ENCODE measurements around the gene TSPAN9.

TSPAN9 gene

GRCh38 chr12:3114671-3115070 is 37.5 kb downstream of the TSPAN9 start:
- DNase-seq: no peak
- Mint-ChIP-seq H3K27me3 (peaks cover 41% of the 10 kb centered on the region), H3K27ac (no peak overlapping the region)

GRCh38 chr12:3115078-3115477 is 37.9 kb downstream of the TSPAN9 start:
- DNase-seq: no peak
- H3K9me3 Mint-ChIP-seq: no peaks in the 10 kb centered on the region
- H3K36me3 Mint-ChIP-seq (ENCODE audit: low read depth): no peaks in the 10 kb centered on the region
- peaks cover 10% of the 10 kb centered on the region for H3K4me1 Mint-ChIP-seq (ENCODE audit: low read depth)
- H3K27ac Mint-ChIP-seq: no peak overlapping the region
- peaks cover 45% of the 10 kb centered on the region for H3K27me3 Mint-ChIP-seq
- no peak overlapping the region for H3K4me3 Mint-ChIP-seq

More at GRCh38 chr12:3114671-3115070, 37.5 kb downstream of the TSPAN9 start:
- no peaks in the 10 kb centered on the region for H3K9me3 Mint-ChIP-seq
- H3K4me3 Mint-ChIP-seq: no peak overlapping the region
- H3K4me1 Mint-ChIP-seq (ENCODE audit: low read depth): peaks cover 6% of the 10 kb centered on the region
- H3K36me3 Mint-ChIP-seq (ENCODE audit: low read depth): no peaks in the 10 kb centered on the region

GRCh38 chr12:3116106-3116844 is 39.1 kb downstream of the TSPAN9 start:
- no peak for DNase-seq
- Mint-ChIP-seq H3K27me3 (peaks cover 53% of the 10 kb centered on the region), H3K4me3 (no peak overlapping the region), H3K4me1 (ENCODE audit: low read depth) (peaks cover 15% of the 10 kb centered on the region), H3K27ac (no peak overlapping the region), H3K9me3 (no peaks in the 10 kb centered on the region), H3K36me3 (ENCODE audit: low read depth) (no peaks in the 10 kb centered on the region)

GRCh38 chr12:3117144-3117581 is 40.0 kb downstream of the TSPAN9 start:
- no peaks in the 10 kb centered on the region for H3K9me3 Mint-ChIP-seq
- H3K4me1 Mint-ChIP-seq (ENCODE audit: low read depth): peaks cover 15% of the 10 kb centered on the region
- H3K4me3 Mint-ChIP-seq: no peak overlapping the region
- DNase-seq: no peak
- no peak overlapping the region for H3K27ac Mint-ChIP-seq
- H3K36me3 Mint-ChIP-seq (ENCODE audit: low read depth): no peaks in the 10 kb centered on the region
- H3K27me3 Mint-ChIP-seq: peaks cover 53% of the 10 kb centered on the region

- peaks cover 56% of the 10 kb centered on the region for H3K27me3 Mint-ChIP-seq
- no peak for DNase-seq
- no peak overlapping the region for H3K4me3 Mint-ChIP-seq
- peaks cover 15% of the 10 kb centered on the region for H3K4me1 Mint-ChIP-seq (ENCODE audit: low read depth)
- no peak overlapping the region for H3K27ac Mint-ChIP-seq
- no peaks in the 10 kb centered on the region for H3K9me3 Mint-ChIP-seq
- H3K36me3 Mint-ChIP-seq (ENCODE audit: low read depth): no peaks in the 10 kb centered on the region
Observed at GRCh38 chr12:3117591-3118015, 40.4 kb downstream of the TSPAN9 start.

GRCh38 chr12:3119192-3119755 is 42.1 kb downstream of the TSPAN9 start:
- DNase-seq: no peak
- Mint-ChIP-seq H3K36me3 (ENCODE audit: low read depth) (no peaks in the 10 kb centered on the region), H3K27me3 (peaks cover 66% of the 10 kb centered on the region), H3K27ac (no peak overlapping the region), H3K9me3 (no peaks in the 10 kb centered on the region), H3K4me3 (no peak overlapping the region), H3K4me1 (ENCODE audit: low read depth) (peaks cover 15% of the 10 kb centered on the region)

- Mint-ChIP-seq H3K4me3 (no peak overlapping the region), H3K27me3 (peaks cover 64% of the 10 kb centered on the region), H3K36me3 (ENCODE audit: low read depth) (no peaks in the 10 kb centered on the region), H3K4me1 (ENCODE audit: low read depth) (peaks cover 15% of the 10 kb centered on the region), H3K27ac (no peak overlapping the region), H3K9me3 (no peaks in the 10 kb centered on the region)
- no peak for DNase-seq
Observed at GRCh38 chr12:3119756-3120601, 42.8 kb downstream of the TSPAN9 start.

- DNase-seq: no peak
- H3K36me3 Mint-ChIP-seq (ENCODE audit: low read depth): no peaks in the 10 kb centered on the region
- H3K4me3 Mint-ChIP-seq: no peak overlapping the region
- peaks cover 15% of the 10 kb centered on the region for H3K4me1 Mint-ChIP-seq (ENCODE audit: low read depth)
- H3K9me3 Mint-ChIP-seq: no peaks in the 10 kb centered on the region
- peaks cover 67% of the 10 kb centered on the region for H3K27me3 Mint-ChIP-seq
- no peak overlapping the region for H3K27ac Mint-ChIP-seq
Observed at GRCh38 chr12:3120701-3121100, 43.5 kb downstream of the TSPAN9 start.

GRCh38 chr12:3122841-3123678 is 45.9 kb downstream of the TSPAN9 start:
- no peaks in the 10 kb centered on the region for H3K36me3 Mint-ChIP-seq (ENCODE audit: low read depth)
- no peak overlapping the region for H3K27ac Mint-ChIP-seq
- peaks cover 59% of the 10 kb centered on the region for H3K27me3 Mint-ChIP-seq
- peaks cover 13% of the 10 kb centered on the region for H3K4me1 Mint-ChIP-seq (ENCODE audit: low read depth)
- H3K4me3 Mint-ChIP-seq: no peak overlapping the region
- H3K9me3 Mint-ChIP-seq: no peaks in the 10 kb centered on the region
- DNase-seq: no peak

- Mint-ChIP-seq H3K36me3 (ENCODE audit: low read depth) (no peaks in the 10 kb centered on the region), H3K9me3 (no peaks in the 10 kb centered on the region), H3K4me3 (no peak overlapping the region), H3K4me1 (ENCODE audit: low read depth) (peaks cover 13% of the 10 kb centered on the region), H3K27me3 (peaks cover 60% of the 10 kb centered on the region), H3K27ac (no peak overlapping the region)
- DNase-seq: no peak
Observed at GRCh38 chr12:3123729-3124128, 46.5 kb downstream of the TSPAN9 start.

- H3K27me3 Mint-ChIP-seq: peaks cover 63% of the 10 kb centered on the region
- DNase-seq: no peak
- H3K27ac Mint-ChIP-seq: no peak overlapping the region
- H3K9me3 Mint-ChIP-seq: no peaks in the 10 kb centered on the region
- peaks cover 16% of the 10 kb centered on the region for H3K4me1 Mint-ChIP-seq (ENCODE audit: low read depth)
- no peak overlapping the region for H3K4me3 Mint-ChIP-seq
- H3K36me3 Mint-ChIP-seq (ENCODE audit: low read depth): no peaks in the 10 kb centered on the region
Observed at GRCh38 chr12:3124917-3125316, 47.7 kb downstream of the TSPAN9 start.

- H3K36me3 Mint-ChIP-seq (ENCODE audit: low read depth): no peaks in the 10 kb centered on the region
- no peak overlapping the region for H3K4me3 Mint-ChIP-seq
- no peak overlapping the region for H3K27ac Mint-ChIP-seq
- peaks cover 64% of the 10 kb centered on the region for H3K27me3 Mint-ChIP-seq
- DNase-seq: no peak
- H3K9me3 Mint-ChIP-seq: no peaks in the 10 kb centered on the region
- H3K4me1 Mint-ChIP-seq (ENCODE audit: low read depth): peaks cover 18% of the 10 kb centered on the region
Observed at GRCh38 chr12:3125674-3126073, 48.5 kb downstream of the TSPAN9 start.

- H3K9me3 Mint-ChIP-seq: no peaks in the 10 kb centered on the region
- H3K27ac Mint-ChIP-seq: no peak overlapping the region
- no peaks in the 10 kb centered on the region for H3K36me3 Mint-ChIP-seq (ENCODE audit: low read depth)
- no peak overlapping the region for H3K4me3 Mint-ChIP-seq
- DNase-seq: no peak
- H3K27me3 Mint-ChIP-seq: peaks cover 77% of the 10 kb centered on the region
- H3K4me1 Mint-ChIP-seq (ENCODE audit: low read depth): peaks cover 21% of the 10 kb centered on the region
Observed at GRCh38 chr12:3127832-3128231, 50.7 kb downstream of the TSPAN9 start.

All from activated T-cell treated with anti-CD3 and anti-CD28 coated beads, Interleukin-2, amount 50 U/mL, for 24 hours (primary cell).